Stomach (tissue), 4 donors: ENCODE data around the gene SYNPR.

Source experiments
- POLR2AphosphoS5 ChIP-seq, 3 donors: sonication (generic); formaldehyde crosslinking; IDR thresholded peaks; one replicate each; pipeline ENCODE4 v1.6.1; 2016; ENCODE audit warnings: antibody characterized with exemption in 3 of 3
- TF ChIP-seq, protein P1 (sequence below), 7 experiments: fragments of 450-650 bp in 4 of 7; fragments of 200-600 bp in 3 of 7; sonication (generic) in 3 of 7; IDR thresholded peaks; one replicate each; pipeline ENCODE4 v1.5.1; 2016 to 2019; ENCODE audit warnings: antibody characterized with exemption in 7 of 7, control low read depth in 2 of 7, mild to moderate bottlenecking in 1 of 7

DNA sequence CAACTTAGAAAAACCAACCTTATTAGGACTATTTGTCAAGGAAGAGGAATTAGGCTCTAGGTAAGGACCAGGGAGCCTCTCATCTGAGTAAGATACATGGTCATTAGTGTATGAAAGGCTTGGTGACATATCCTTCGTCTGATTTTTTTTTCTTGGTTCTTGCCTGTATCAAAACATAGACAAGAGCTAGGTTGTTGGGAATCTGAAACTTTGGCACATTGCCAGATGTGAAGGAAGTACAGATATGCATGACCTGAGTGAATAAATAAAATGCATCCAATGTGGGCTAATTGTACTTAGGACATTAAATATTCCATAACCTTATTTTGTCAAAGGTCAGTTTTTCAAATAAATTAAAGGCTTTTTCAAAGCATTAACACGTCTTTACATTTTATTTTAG is 151.8 kb downstream of the SYNPR start:
- TF ChIP-seq, protein P1, sequence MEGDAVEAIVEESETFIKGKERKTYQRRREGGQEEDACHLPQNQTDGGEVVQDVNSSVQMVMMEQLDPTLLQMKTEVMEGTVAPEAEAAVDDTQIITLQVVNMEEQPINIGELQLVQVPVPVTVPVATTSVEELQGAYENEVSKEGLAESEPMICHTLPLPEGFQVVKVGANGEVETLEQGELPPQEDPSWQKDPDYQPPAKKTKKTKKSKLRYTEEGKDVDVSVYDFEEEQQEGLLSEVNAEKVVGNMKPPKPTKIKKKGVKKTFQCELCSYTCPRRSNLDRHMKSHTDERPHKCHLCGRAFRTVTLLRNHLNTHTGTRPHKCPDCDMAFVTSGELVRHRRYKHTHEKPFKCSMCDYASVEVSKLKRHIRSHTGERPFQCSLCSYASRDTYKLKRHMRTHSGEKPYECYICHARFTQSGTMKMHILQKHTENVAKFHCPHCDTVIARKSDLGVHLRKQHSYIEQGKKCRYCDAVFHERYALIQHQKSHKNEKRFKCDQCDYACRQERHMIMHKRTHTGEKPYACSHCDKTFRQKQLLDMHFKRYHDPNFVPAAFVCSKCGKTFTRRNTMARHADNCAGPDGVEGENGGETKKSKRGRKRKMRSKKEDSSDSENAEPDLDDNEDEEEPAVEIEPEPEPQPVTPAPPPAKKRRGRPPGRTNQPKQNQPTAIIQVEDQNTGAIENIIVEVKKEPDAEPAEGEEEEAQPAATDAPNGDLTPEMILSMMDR (IDR thresholded peaks at IDR 0.05): no peak
- TF ChIP-seq POLR2AphosphoS5 (IDR thresholded peaks at IDR 0.05): no peak
